HCT116 (cell line): ENCODE data around the gene TDRD3. TPM values are rescaled to one million over a fixed set of nuclear protein-coding genes. Genes with fewer than 3 reads are reported as not detected.

Experiments
- ATAC-seq: fragments of 200-7000 bp; cut with Tn5 transposase; 2 replicates; pipeline ENCODE4 v1.9.1; 2020; ENCODE audit warnings: mild to moderate bottlenecking, moderate library complexity
- BruUV-seq: library from RNA; stranded (reverse); fragments of 400-500 nt; replicated peaks from 2 replicates; lab custom pipeline; 2021; lab: Mats Ljungman, UMichigan
- CTCF ChIA-PET: fragments of 300-600 bp; sonication (Branson Sonifier 250); formaldehyde crosslinking; loops from one replicate; lab custom pipeline; 2021; ENCODE audit warnings: antibody characterized with exemption; lab: Charles Lee
- POLR2A ChIA-PET: fragments of 300-600, 350-600 bp; sonication (Branson Sonifier 250); formaldehyde crosslinking; loops from one replicate; lab custom pipeline; 2021; ENCODE audit warnings: antibody characterized with exemption; lab: Charles Lee
- RAD21 ChIA-PET, 2 experiments: fragments of 300-600 bp; sonication (Branson Sonifier 250); formaldehyde crosslinking; loops; one replicate each; lab custom pipeline; 2023; ENCODE audit warnings: low total read pairs in 2 of 2; ENCODE audit not compliant: uncharacterized antibody in 2 of 2, unreplicated experiment in 2 of 2, low non-redundant PET in 1 of 2; lab: Charles Lee
- DNase-seq: peaks from one replicate; pipeline ENCODE4 v3.0.0-alpha.2; 2010; ENCODE audit warnings: low read depth, low spot score
- H2AFZ ChIP-seq: fragments of 200-600 bp; shearing (Covaris generic), sonication (generic); 2 replicates; pipeline ENCODE4 v1.6.1; 2017; ENCODE audit warnings: low read depth, mixed run types, mixed read lengths, antibody characterized with exemption, low read length; ENCODE audit not compliant: poor library complexity, severe bottlenecking
- H3K27ac ChIP-seq: 2 replicates; pipeline ENCODE4 v1.5.1; 2012; ENCODE audit warnings: low read depth, low read length
- H3K27me3 ChIP-seq: fragments of 200-600 bp; sonication (generic); 2 replicates; pipeline ENCODE4 v1.6.1; 2016; ENCODE audit warnings: mixed run types, low read length, mixed read lengths; ENCODE audit not compliant: insufficient read depth
- H3K36me3 ChIP-seq, 2 experiments: fragments of 200-500 bp in 1 of 2; fragments of 200-600 bp in 1 of 2; sonication (Bioruptor generic) in 1 of 2; sonication (generic) in 1 of 2; 2 replicates each; pipeline versions ENCODE4 v1.5.1 to v1.6.1; 2014 to 2016; ENCODE audit warnings: low read length in 2 of 2, inconsistent platforms in 1 of 2, mixed read lengths in 1 of 2, mixed run types in 1 of 2; ENCODE audit not compliant: insufficient read depth in 2 of 2, control insufficient read depth in 1 of 2
- H3K4me1 ChIP-seq, 2 experiments: fragments of 200-600 bp in 1 of 2; sonication (generic) in 1 of 2; 2 replicates each; pipeline versions ENCODE4 v1.5.1 to v1.6.1; 2012 to 2017; ENCODE audit warnings: low read length in 2 of 2, inconsistent platforms in 1 of 2, mild to moderate bottlenecking in 1 of 2, mixed read lengths in 1 of 2, mixed run types in 1 of 2, moderate library complexity in 1 of 2; ENCODE audit not compliant: insufficient read depth in 2 of 2, control insufficient read depth in 1 of 2
- H3K4me2 ChIP-seq: fragments of 200-600 bp; sonication (generic); 2 replicates; pipeline ENCODE4 v1.6.1; 2017; ENCODE audit warnings: mixed run types, low read length, mixed read lengths
- H3K4me3 ChIP-seq, 2 experiments: fragments of 200-600 bp in 1 of 2; sonication (generic) in 1 of 2; replicated peaks in 1 of 2; 2 replicates each; pipeline ENCODE4 v1.5.1; 2011 to 2016; ENCODE audit warnings: low read length in 2 of 2, control low read depth in 1 of 2, low read depth in 1 of 2, mild to moderate bottlenecking in 1 of 2, mixed read lengths in 1 of 2, mixed run types in 1 of 2
- H3K79me2 ChIP-seq: fragments of 200-600 bp; sonication (generic); 2 replicates; pipeline ENCODE4 v1.6.1; 2017; ENCODE audit warnings: mild to moderate bottlenecking, mixed run types, low read length, moderate library complexity, mixed read lengths; ENCODE audit not compliant: insufficient read depth
- H3K9ac ChIP-seq: fragments of 200-600 bp; sonication (generic); 2 replicates; pipeline ENCODE4 v1.6.1; 2016; ENCODE audit warnings: low read length, mixed read lengths
- H3K9me2 ChIP-seq: fragments of 200-600 bp; sonication (generic), shearing (Covaris generic); 2 replicates; pipeline ENCODE4 v1.6.1; 2017; ENCODE audit warnings: mixed run types, mild to moderate bottlenecking, moderate library complexity; ENCODE audit not compliant: insufficient read depth
- H3K9me3 ChIP-seq, 2 experiments: fragments of 200-500 bp in 1 of 2; fragments of 200-600 bp in 1 of 2; sonication (Bioruptor generic) in 1 of 2; sonication (generic) in 1 of 2; 2 replicates each; pipeline ENCODE4 v1.6.1; 2014 to 2017; ENCODE audit warnings: low read length in 2 of 2, mixed read lengths in 2 of 2, inconsistent platforms in 1 of 2, low read depth in 1 of 2, mild to moderate bottlenecking in 1 of 2, mixed run types in 1 of 2, moderate library complexity in 1 of 2; ENCODE audit not compliant: control insufficient read depth in 1 of 2, insufficient read depth in 1 of 2
- H4K20me1 ChIP-seq: fragments of 200-600 bp; sonication (generic), shearing (Covaris generic); 2 replicates; pipeline ENCODE4 v1.6.1; 2017; ENCODE audit warnings: mixed run types, mild to moderate bottlenecking, moderate library complexity; ENCODE audit not compliant: insufficient read depth
- ATF3 ChIP-seq: IDR thresholded peaks from 2 replicates; pipeline ENCODE4 v1.6.1; 2012
- EZH2phosphoT487 ChIP-seq: fragments of 200-600 bp; IDR thresholded peaks from 2 replicates; pipeline ENCODE4 v1.6.1; 2018; ENCODE audit warnings: antibody characterized with exemption, borderline replicate concordance
- REST ChIP-seq: IDR thresholded peaks from 2 replicates; pipeline ENCODE4 v1.6.1; 2012; ENCODE audit warnings: low read depth
- SP1 ChIP-seq: IDR thresholded peaks from 2 replicates; pipeline ENCODE4 v1.6.1; 2012; ENCODE audit warnings: low read depth
- intact Hi-C: fragments of 100-400 bp; cut with micrococcal nuclease; formaldehyde crosslinking; loops from 2 replicates; pipeline ENCODE4 v1.10.0; 2022
- total RNA-seq: library from RNA; stranded (reverse); gene quantifications from one replicate; pipeline ENCODE4 v1.2.1, GENCODE V29; 2021; ENCODE audit not compliant: unreplicated experiment

The TDRD3 gene
- total RNA-seq, 1 experiment from 2014 or later: 16.9 TPM

- Histone ChIP-seq H3K9me3 (no peaks in the 10 kb centered on the region), H3K4me2 (no peak overlapping the region), H3K27ac (no peak overlapping the region), H3K9ac (no peak overlapping the region), H4K20me1 (no peaks in the 10 kb centered on the region), H3K27me3 (peaks cover 3% of the 10 kb centered on the region), H3K9me2 (no peaks in the 10 kb centered on the region), H2AFZ (no peak overlapping the region), H3K4me3 (no peak overlapping the region), H3K36me3 (no peaks in the 10 kb centered on the region)
- DNase-seq: no peak
- RAD21 ChIA-PET: no interaction called here
- POLR2A ChIA-PET: no interaction called here
- CTCF ChIA-PET: no interaction called here
- ATAC-seq: no peak
- intact Hi-C loops: no loop called here
- TF ChIP-seq EZH2phosphoT487: no peak
- TF ChIP-seq SP1: no peak
- TF ChIP-seq ATF3: no peak
- TF ChIP-seq REST: no peak
- TF ChIP-seq, all 23 proteins: peak for 0
- no TSS peak for BruUV-seq
- Histone ChIP-seq H3K79me2 (no peaks in the 10 kb centered on the region), H3K4me1 (no peaks in the 10 kb centered on the region)
These were observed 216.1 kb downstream of the TDRD3 start for GRCh38 chr13:60613080-60613479.
